ENCODE measurements around the gene FMO3. TPM values are rescaled to one million over a fixed set of nuclear protein-coding genes. Genes with fewer than 3 reads are reported as not detected.

Gene FMO3
- polyA plus RNA-seq, 1 donor (not counting 4 experiments of a cell fraction or from before 2014, with no cell fraction given) = not detected

GRCh38 chr1:171107262-171107940 is 16.7 kb downstream of the FMO3 start:
- H3K9me3 ChIP-seq (ENCODE audit: control insufficient read depth, low read depth, low read length) = no peaks in the 10 kb centered on the region
- H4K20me1 ChIP-seq (ENCODE audit: control insufficient read depth, extremely low read depth, insufficient read depth, low read length) = no peaks in the 10 kb centered on the region
- TF ChIP-seq EZH2 (IDR thresholded peaks at IDR 0.05; ENCODE audit: low read length) (no peak), CTCF (optimal IDR thresholded peaks at IDR 0.05 in 1 of 3, IDR thresholded peaks at IDR 0.05 in 1 of 3, conservative IDR thresholded peaks at IDR 0.05 in 1 of 3; ENCODE audit: extremely low read depth in 1 of 3, insufficient read depth in 2 of 3, low read length in 3 of 3) (no peak)
- FAIRE-seq (no peak), DNase-seq (ENCODE audit: low read depth, low spot score) (no peak)
- H3K9ac ChIP-seq (ENCODE audit: control insufficient read depth, extremely low read depth, insufficient read depth, low read length) = no peak overlapping the region
- dilution Hi-C loops (cut with MboI; ENCODE audit: extremely low pct_ligation_motif_present, low sequenced_read_pairs) = no loop called here
- H3K4me3 ChIP-seq (ENCODE audit: control insufficient read depth in 2 of 3, extremely low read depth in 1 of 3, insufficient read depth in 2 of 3, low read depth in 1 of 3, low read length in 3 of 3) = no peak overlapping the region
- H3K36me3 ChIP-seq (ENCODE audit: control insufficient read depth in 2 of 2, extremely low read depth in 1 of 2, insufficient read depth in 2 of 2, low read length in 2 of 2) = no peaks in the 10 kb centered on the region
- H3K27me3 ChIP-seq (ENCODE audit: control insufficient read depth, extremely low read depth, insufficient read depth, low read length) = no peaks in the 10 kb centered on the region
- H3K4me2 ChIP-seq (ENCODE audit: control insufficient read depth, extremely low read depth, insufficient read depth, low read depth, low read length) = no peak overlapping the region
- no peak overlapping the region for H3K27ac ChIP-seq (ENCODE audit: control insufficient read depth, insufficient read depth, low read length)
- H3K4me1 ChIP-seq (ENCODE audit: control insufficient read depth, extremely low read depth, insufficient read depth, low read length) = no peaks in the 10 kb centered on the region
- H3K79me2 ChIP-seq (ENCODE audit: control insufficient read depth, insufficient read depth, low read length) = no peaks in the 10 kb centered on the region
- no peak overlapping the region for H2AFZ ChIP-seq (ENCODE audit: control insufficient read depth, low read length)
- H3K9me1 ChIP-seq (ENCODE audit: control insufficient read depth, extremely low read depth, insufficient read depth, low read length) = no peaks in the 10 kb centered on the region

- H3K4me2 ChIP-seq (ENCODE audit: control insufficient read depth, extremely low read depth, insufficient read depth, low read depth, low read length) = no peak overlapping the region
- no peak overlapping the region for H3K27ac ChIP-seq (ENCODE audit: control insufficient read depth, insufficient read depth, low read length)
- no peak overlapping the region for H2AFZ ChIP-seq (ENCODE audit: control insufficient read depth, low read length)
- peaks cover 3% of the 10 kb centered on the region for H3K27me3 ChIP-seq (ENCODE audit: control insufficient read depth, extremely low read depth, insufficient read depth, low read length)
- H3K79me2 ChIP-seq (ENCODE audit: control insufficient read depth, insufficient read depth, low read length) = no peaks in the 10 kb centered on the region
- FAIRE-seq = no peak
- H3K9me3 ChIP-seq (ENCODE audit: control insufficient read depth, low read depth, low read length) = no peaks in the 10 kb centered on the region
- no peak for DNase-seq (ENCODE audit: low read depth, low spot score)
- no peaks in the 10 kb centered on the region for H3K4me1 ChIP-seq (ENCODE audit: control insufficient read depth, extremely low read depth, insufficient read depth, low read length)
- H3K36me3 ChIP-seq (ENCODE audit: control insufficient read depth in 2 of 2, extremely low read depth in 1 of 2, insufficient read depth in 2 of 2, low read length in 2 of 2) = no peaks in the 10 kb centered on the region
- H3K9ac ChIP-seq (ENCODE audit: control insufficient read depth, extremely low read depth, insufficient read depth, low read length) = no peak overlapping the region
- no peak for TF ChIP-seq CTCF (optimal IDR thresholded peaks at IDR 0.05 in 1 of 3, IDR thresholded peaks at IDR 0.05 in 1 of 3, conservative IDR thresholded peaks at IDR 0.05 in 1 of 3; ENCODE audit: extremely low read depth in 1 of 3, insufficient read depth in 2 of 3, low read length in 3 of 3)
- no peak for TF ChIP-seq EZH2 (IDR thresholded peaks at IDR 0.05; ENCODE audit: low read length)
- H4K20me1 ChIP-seq (ENCODE audit: control insufficient read depth, extremely low read depth, insufficient read depth, low read length) = no peaks in the 10 kb centered on the region
- dilution Hi-C loops (cut with MboI; ENCODE audit: extremely low pct_ligation_motif_present, low sequenced_read_pairs) = no loop called here
- H3K9me1 ChIP-seq (ENCODE audit: control insufficient read depth, extremely low read depth, insufficient read depth, low read length) = no peaks in the 10 kb centered on the region
- no peak overlapping the region for H3K4me3 ChIP-seq (ENCODE audit: control insufficient read depth in 2 of 3, extremely low read depth in 1 of 3, insufficient read depth in 2 of 3, low read depth in 1 of 3, low read length in 3 of 3)
Observed at GRCh38 chr1:171107969-171108368, 17.3 kb downstream of the FMO3 start.

Data from keratinocyte (primary cell).